Measurements from ENCODE around the gene PROC.

The PROC gene

DNA sequence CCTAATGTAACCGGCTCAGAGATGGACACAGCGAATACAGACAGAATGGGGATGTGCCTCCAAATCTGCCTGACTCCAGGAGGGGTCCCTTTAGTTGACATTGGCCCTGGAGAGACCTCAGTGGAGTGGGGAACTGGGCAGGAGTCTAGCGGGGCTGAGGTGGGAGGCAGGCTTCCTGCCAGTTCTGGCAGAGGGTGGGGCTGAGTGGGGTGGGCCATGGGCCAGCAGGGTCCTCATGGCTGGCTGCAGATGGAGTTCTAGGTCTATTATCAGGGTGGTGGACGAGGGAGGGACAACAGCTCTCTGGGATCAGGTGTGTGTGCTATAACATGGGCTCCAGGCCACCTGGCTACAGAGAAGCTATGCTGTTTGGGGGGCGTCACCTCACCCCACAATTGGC lies 21.1 kb downstream of the PROC start:
- Histone ChIP-seq H3K27ac (ENCODE audit: low read length) (no peak overlapping the region), H2AFZ (ENCODE audit: low read depth, low read length) (no peak overlapping the region), H3K4me3 (ENCODE audit: low read depth in 1 of 2, low read length in 2 of 2) (no peak overlapping the region), H4K20me1 (ENCODE audit: insufficient read depth, low read length) (no peaks in the 10 kb centered on the region), H3K9me3 (ENCODE audit: insufficient read depth, low read length, severe bottlenecking) (peaks cover 3% of the 10 kb centered on the region), H3K9ac (ENCODE audit: low read depth, low read length) (no peak overlapping the region), H3K4me1 (ENCODE audit: insufficient read depth, low read length) (no peaks in the 10 kb centered on the region), H3K36me3 (ENCODE audit: insufficient read depth, low read length) (no peaks in the 10 kb centered on the region), H3K4me2 (ENCODE audit: insufficient read depth, low read length) (no peak overlapping the region), H3K79me2 (ENCODE audit: insufficient read depth, low read length) (no peaks in the 10 kb centered on the region), H3K27me3 (ENCODE audit: insufficient read depth, low read length, poor library complexity) (no peaks in the 10 kb centered on the region)
- ATAC-seq (ENCODE audit: insufficient read depth, low read depth): no peak
- TF ChIP-seq EZH2 (IDR thresholded peaks at IDR 0.05; ENCODE audit: borderline replicate concordance, low read depth, low read length, severe bottlenecking): no peak
- TF ChIP-seq, protein P1, sequence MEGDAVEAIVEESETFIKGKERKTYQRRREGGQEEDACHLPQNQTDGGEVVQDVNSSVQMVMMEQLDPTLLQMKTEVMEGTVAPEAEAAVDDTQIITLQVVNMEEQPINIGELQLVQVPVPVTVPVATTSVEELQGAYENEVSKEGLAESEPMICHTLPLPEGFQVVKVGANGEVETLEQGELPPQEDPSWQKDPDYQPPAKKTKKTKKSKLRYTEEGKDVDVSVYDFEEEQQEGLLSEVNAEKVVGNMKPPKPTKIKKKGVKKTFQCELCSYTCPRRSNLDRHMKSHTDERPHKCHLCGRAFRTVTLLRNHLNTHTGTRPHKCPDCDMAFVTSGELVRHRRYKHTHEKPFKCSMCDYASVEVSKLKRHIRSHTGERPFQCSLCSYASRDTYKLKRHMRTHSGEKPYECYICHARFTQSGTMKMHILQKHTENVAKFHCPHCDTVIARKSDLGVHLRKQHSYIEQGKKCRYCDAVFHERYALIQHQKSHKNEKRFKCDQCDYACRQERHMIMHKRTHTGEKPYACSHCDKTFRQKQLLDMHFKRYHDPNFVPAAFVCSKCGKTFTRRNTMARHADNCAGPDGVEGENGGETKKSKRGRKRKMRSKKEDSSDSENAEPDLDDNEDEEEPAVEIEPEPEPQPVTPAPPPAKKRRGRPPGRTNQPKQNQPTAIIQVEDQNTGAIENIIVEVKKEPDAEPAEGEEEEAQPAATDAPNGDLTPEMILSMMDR (IDR thresholded peaks at IDR 0.05; ENCODE audit: borderline replicate concordance, extremely low read depth, low read length, poor library complexity, severe bottlenecking): no peak
- DNase-seq: no peak

DNA sequence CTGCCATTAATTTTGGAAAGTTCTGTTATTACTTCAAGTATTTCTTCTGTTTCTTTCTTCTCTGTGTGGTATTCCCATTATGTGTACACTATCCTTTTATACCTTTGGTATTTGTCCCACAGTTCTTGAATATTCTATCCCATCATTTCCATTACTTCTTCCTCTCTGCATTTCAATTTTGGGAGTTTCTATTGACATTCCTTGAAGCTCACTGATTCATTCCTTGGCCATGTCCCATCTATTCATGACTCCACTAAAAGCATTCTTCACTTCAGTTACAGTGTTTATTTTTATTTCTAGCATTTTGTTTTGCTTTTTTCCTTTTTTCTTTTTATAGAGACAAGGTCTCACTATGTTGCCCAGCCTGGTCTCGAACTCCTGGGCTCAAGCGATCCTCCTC lies 30.3 kb downstream of the PROC start:
- Histone ChIP-seq H3K79me2 (ENCODE audit: insufficient read depth, low read length) (no peaks in the 10 kb centered on the region), H3K36me3 (ENCODE audit: insufficient read depth, low read length) (no peaks in the 10 kb centered on the region; the same call in 1 of the 2 replicates), H3K27ac (ENCODE audit: low read length) (no peak overlapping the region), H3K4me2 (ENCODE audit: insufficient read depth, low read length) (no peak overlapping the region), H3K4me1 (ENCODE audit: insufficient read depth, low read length) (no peaks in the 10 kb centered on the region), H3K9ac (ENCODE audit: low read depth, low read length) (no peak overlapping the region), H3K9me3 (ENCODE audit: insufficient read depth, low read length, severe bottlenecking) (peaks cover 6% of the 10 kb centered on the region), H3K27me3 (ENCODE audit: insufficient read depth, low read length, poor library complexity) (no peaks in the 10 kb centered on the region), H2AFZ (ENCODE audit: low read depth, low read length) (no peak overlapping the region), H4K20me1 (ENCODE audit: insufficient read depth, low read length) (no peaks in the 10 kb centered on the region), H3K4me3 (ENCODE audit: low read depth in 1 of 2, low read length in 2 of 2) (no peak overlapping the region)
- DNase-seq (no peak), ATAC-seq (ENCODE audit: insufficient read depth, low read depth) (no peak)
- no peak for TF ChIP-seq EZH2 (IDR thresholded peaks at IDR 0.05; ENCODE audit: borderline replicate concordance, low read depth, low read length, severe bottlenecking)
- TF ChIP-seq, protein P1 (IDR thresholded peaks at IDR 0.05; ENCODE audit: borderline replicate concordance, extremely low read depth, low read length, poor library complexity, severe bottlenecking): no peak

DNA sequence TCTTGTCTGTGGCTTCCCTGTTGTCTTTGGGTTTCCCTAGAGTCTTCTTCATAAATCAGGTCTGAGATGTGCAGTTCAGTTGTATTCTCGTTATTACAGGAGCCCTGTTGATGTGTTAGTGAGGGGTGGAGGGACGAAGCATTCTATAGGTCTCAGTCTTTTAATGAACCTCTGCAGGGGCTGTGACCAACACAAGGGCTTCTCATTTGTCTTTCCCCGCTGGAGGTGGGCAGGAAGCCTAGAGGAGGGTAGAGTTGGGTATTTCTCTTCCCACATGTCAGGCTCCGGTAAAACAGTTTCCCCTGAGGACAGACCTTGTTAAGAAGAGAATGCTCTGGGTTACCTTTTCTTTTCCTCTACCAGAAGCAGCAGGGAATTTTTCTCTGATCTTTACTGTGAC lies 31.2 kb downstream of the PROC start:
- Histone ChIP-seq H3K4me3 (ENCODE audit: low read depth in 1 of 2, low read length in 2 of 2) (no peak overlapping the region), H3K27me3 (ENCODE audit: insufficient read depth, low read length, poor library complexity) (no peaks in the 10 kb centered on the region), H3K4me1 (ENCODE audit: insufficient read depth, low read length) (no peaks in the 10 kb centered on the region), H3K27ac (ENCODE audit: low read length) (no peak overlapping the region), H3K9me3 (ENCODE audit: insufficient read depth, low read length, severe bottlenecking) (peaks cover 6% of the 10 kb centered on the region), H2AFZ (ENCODE audit: low read depth, low read length) (no peak overlapping the region), H4K20me1 (ENCODE audit: insufficient read depth, low read length) (no peaks in the 10 kb centered on the region), H3K79me2 (ENCODE audit: insufficient read depth, low read length) (no peaks in the 10 kb centered on the region), H3K4me2 (ENCODE audit: insufficient read depth, low read length) (no peak overlapping the region), H3K9ac (ENCODE audit: low read depth, low read length) (no peak overlapping the region), H3K36me3 (ENCODE audit: insufficient read depth, low read length) (peaks cover 4% of the 10 kb centered on the region; the same call in 1 of the 2 replicates)
- DNase-seq (no peak), ATAC-seq (ENCODE audit: insufficient read depth, low read depth) (no peak)
- TF ChIP-seq EZH2 (IDR thresholded peaks at IDR 0.05; ENCODE audit: borderline replicate concordance, low read depth, low read length, severe bottlenecking): no peak

DNA sequence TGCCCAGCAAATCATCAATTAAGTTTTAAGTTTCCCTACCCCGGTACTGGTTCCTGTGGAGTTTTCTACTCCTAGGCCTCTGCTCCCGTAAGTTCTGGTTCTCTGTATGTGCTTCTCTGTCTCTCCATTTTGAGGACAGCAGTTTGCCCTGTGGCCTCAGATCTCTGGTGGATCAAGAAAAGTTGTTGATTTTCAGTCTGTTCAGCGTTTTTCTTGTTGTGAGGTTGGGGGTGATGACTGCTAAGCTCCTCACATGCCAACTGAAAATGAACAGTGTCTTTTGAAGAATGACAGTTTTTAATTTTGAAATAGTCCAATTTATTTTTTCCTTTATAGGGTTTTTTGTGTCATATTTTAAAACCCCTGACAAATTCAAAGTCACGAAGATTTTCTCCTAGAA lies 31.7 kb downstream of the PROC start:
- Histone ChIP-seq H3K9me3 (ENCODE audit: insufficient read depth, low read length, severe bottlenecking) (peaks cover 4% of the 10 kb centered on the region), H3K9ac (ENCODE audit: low read depth, low read length) (no peak overlapping the region), H3K4me1 (ENCODE audit: insufficient read depth, low read length) (no peaks in the 10 kb centered on the region), H2AFZ (ENCODE audit: low read depth, low read length) (no peak overlapping the region), H3K27me3 (ENCODE audit: insufficient read depth, low read length, poor library complexity) (no peaks in the 10 kb centered on the region), H4K20me1 (ENCODE audit: insufficient read depth, low read length) (no peaks in the 10 kb centered on the region), H3K4me2 (ENCODE audit: insufficient read depth, low read length) (no peak overlapping the region), H3K79me2 (ENCODE audit: insufficient read depth, low read length) (no peaks in the 10 kb centered on the region), H3K36me3 (ENCODE audit: insufficient read depth, low read length) (peaks cover 5% of the 10 kb centered on the region; the same call in 1 of the 2 replicates), H3K4me3 (ENCODE audit: low read depth in 1 of 2, low read length in 2 of 2) (no peak overlapping the region), H3K27ac (ENCODE audit: low read length) (no peak overlapping the region)
- TF ChIP-seq, protein P1 (IDR thresholded peaks at IDR 0.05; ENCODE audit: borderline replicate concordance, extremely low read depth, low read length, poor library complexity, severe bottlenecking): no peak
- TF ChIP-seq EZH2 (IDR thresholded peaks at IDR 0.05; ENCODE audit: borderline replicate concordance, low read depth, low read length, severe bottlenecking): no peak
- DNase-seq: no peak
- no peak for ATAC-seq (ENCODE audit: insufficient read depth, low read depth)

Measured in DND-41 (cell line).